ENCODE measurements around the gene DNAJC30.
"Not testable (repeated sequence)": the region's sequence is repeated elsewhere in the genome, so short reads cannot be mapped to it uniquely, and the experiment has no call there.

The DNAJC30 gene

DNA sequence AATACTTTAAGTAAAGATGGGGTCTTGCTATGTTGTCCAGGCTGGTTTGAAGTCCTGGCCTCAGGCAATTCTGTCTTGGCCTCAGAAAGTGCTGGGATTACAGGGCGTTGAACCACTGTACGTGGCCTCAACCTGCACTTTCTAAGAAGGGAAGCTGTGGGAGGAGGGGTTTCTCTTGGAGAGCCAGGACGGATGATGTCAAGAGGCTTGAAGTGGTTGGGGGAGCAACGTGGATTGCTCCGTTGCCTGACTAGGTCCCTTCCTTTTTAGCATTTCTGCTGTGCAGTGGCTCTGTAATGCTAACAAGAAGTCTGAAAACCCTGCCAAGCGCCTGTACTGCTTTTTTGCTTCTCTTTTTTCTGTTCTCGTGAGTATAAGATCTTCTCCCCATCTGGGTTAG lies 7.4 kb upstream of the DNAJC30 start:
- in situ Hi-C loops (cut with HindIII; ENCODE audit: low pct_ligation_motif_present, low pct_unique_long_range_greater_than_20kb, low sequenced_read_pairs): no loop called here

DNA sequence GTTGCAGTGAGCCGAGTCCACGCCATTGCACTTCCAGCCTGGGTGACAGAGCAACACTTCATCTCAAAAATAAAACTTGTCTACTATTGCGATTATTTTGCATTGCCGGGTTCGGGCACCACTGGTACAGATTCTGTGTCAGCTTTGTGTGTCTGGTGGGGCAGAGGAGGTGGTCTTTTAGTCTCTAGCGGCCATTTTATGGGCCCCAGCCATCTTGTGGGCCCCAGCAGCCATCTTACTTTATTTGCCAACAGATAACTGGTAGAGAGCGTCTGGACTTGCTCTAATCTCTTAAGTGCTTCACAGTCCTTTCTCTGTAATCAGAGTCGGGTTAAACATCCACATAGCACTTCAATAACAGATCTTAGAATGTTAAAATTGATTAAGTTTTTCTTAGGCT lies 5.0 kb upstream of the DNAJC30 start:
- in situ Hi-C loops (cut with HindIII; ENCODE audit: low pct_ligation_motif_present, low pct_unique_long_range_greater_than_20kb, low sequenced_read_pairs): no loop called here
- no peak for DNase-seq

More for the DNA sequence above, 7.4 kb upstream of the DNAJC30 start:
- no peak for DNase-seq

DNA sequence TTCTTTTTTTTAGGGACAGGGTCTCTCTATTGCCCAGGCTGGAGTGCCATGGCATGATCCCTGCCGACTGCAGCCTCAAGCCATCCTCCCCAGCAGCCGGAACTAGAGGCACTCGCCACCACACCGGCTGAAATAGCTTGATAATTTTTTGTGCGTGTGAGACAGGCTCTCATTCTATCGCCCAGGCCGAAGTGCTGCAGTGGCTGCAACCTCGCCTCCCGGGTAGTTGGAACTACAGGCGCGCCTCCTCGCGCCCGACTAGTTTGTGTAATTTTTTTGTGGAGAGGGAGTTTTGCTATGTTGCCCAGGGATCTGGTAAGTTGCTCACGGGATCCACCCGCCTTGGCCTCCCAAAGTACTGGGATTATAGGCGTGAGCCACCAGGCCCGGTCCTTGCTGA lies 2.1 kb upstream of the DNAJC30 start:
- DNase-seq: no peak
- in situ Hi-C loops (cut with HindIII; ENCODE audit: low pct_ligation_motif_present, low pct_unique_long_range_greater_than_20kb, low sequenced_read_pairs): no loop called here

DNA sequence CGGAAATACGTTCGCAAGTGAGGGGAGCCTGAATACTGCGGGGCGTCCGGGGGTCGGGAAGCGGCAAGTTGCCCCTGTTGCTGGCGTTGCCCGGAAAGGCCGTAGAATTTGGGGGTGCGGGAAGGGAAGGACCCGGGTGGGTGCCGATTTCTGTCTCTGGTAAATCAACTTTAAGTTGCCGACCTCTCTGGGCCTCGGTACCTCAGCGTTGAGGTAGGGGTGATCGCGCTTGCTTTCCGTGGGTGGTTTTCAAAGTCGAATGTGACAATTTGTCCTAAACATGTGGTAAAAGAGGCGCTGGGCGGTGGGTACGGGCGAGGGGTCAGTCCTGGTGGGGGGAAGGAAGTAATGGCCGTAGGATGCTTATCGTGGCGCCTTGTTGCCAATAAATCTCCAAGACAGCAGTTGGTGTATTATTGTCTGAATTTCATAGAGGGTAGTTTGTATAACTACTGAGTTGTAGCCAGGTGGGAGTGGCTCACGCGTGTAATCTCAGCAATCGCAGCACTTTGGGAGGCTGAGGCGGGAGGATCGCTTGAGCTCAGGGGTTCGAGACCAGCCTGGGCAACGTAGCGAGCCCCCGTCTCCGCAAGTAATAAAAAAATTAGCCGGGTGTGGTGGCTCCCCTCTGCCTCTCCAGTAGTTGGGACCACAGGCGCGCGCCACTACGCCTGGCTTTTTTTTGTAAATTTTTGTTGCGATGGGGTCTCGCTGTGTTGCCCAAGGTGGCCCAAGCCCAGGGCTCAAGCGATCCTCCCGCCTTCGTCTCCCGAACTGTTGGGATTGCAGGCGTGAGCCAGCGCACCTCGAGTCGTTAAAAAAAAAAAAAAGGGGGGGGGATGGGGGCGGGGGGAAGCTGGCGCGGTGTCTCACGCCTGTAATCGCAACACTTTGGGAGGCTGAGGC lies 788 bp upstream of the DNAJC30 start:
- in situ Hi-C loops (cut with HindIII; ENCODE audit: low pct_ligation_motif_present, low pct_unique_long_range_greater_than_20kb, low sequenced_read_pairs): no loop called here

DNA sequence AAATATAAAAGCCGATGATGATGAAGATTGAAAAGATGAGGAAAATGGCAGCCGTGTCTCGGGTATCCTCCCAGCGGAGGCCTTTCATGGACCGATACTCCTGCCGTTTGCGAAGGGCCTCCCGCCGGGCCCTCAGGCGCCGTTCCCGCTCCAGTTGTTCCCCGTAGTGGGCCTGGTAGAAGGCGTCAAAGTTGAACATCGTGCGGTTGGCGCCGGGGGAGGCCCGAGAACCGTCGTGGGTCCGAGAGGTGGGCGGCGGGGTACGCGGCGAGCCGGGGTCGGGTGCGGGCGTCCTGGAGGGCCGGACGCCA lies 553 bp downstream of the DNAJC30 start:
- no peak for DNase-seq
- in situ Hi-C loops (cut with HindIII; ENCODE audit: low pct_ligation_motif_present, low pct_unique_long_range_greater_than_20kb, low sequenced_read_pairs): no loop called here

More for the DNA sequence above, 788 bp upstream of the DNAJC30 start:
- peak; percentile 26 for DNase-seq

DNA sequence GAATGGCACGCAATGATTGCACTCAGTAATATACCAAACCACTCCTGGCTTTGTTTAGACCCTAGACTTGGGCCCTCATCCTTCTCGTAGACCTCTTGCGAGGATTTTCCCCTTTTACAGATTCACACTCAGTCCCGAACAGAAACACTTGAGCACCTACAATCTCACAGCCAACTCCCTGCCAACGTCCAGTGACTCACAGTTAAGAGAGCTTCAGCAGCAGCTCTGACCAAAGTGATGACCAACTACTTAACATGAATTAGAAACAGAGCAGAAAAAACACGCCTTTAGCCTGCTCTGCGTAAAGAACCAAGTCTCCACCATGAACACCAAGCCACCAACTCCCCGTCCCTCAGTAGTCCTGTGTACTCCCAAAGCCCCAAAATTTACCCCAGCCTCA lies 2.2 kb downstream of the DNAJC30 start:
- DNase-seq: peak; percentile 62

DNA sequence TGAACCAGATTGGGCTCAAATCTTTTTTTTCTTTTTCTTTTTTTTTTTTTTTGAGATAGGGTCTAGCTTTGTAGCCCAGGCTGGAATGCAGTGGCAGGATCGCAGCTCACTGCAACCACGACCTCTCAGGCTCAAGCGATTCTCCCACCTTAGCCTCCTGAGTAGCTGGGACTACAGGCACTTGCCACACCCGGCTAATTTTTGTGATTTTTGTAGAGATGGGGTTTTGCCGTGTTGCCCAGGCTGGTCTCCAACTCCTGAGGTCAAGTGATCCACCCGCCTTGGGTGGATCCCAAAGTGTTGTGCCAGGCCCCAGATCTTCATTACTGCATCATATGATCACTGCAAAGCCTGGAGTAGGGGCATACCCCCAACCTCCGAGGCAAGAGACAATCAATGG lies 2.8 kb downstream of the DNAJC30 start:
- DNase-seq: no peak
- in situ Hi-C loops (cut with HindIII; ENCODE audit: low pct_ligation_motif_present, low pct_unique_long_range_greater_than_20kb, low sequenced_read_pairs): no loop called here

More for the DNA sequence above, 2.2 kb downstream of the DNAJC30 start:
- in situ Hi-C loops (cut with HindIII; ENCODE audit: low pct_ligation_motif_present, low pct_unique_long_range_greater_than_20kb, low sequenced_read_pairs): no loop called here

DNA sequence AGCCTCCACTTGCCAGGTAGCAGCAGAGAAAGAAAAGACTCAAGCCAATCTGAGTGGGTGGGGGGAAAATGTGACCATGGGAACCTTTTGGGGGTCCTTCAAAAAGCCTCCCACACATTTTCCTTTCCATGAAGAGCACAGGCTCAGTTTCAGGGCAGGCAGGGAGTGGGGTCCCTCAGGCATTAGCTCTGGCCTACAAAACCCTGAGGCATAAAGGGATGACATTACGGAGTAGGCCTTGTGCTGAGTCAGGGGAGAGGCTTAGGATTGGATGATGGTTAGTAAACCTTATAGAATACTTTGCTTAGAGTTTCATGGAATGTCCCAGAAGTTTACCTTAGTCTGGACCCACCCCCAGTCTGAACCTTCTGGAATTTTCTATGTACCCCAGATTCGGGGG lies 3.5 kb downstream of the DNAJC30 start:
- in situ Hi-C loops (cut with HindIII; ENCODE audit: low pct_ligation_motif_present, low pct_unique_long_range_greater_than_20kb, low sequenced_read_pairs): no loop called here
- no peak for DNase-seq

DNA sequence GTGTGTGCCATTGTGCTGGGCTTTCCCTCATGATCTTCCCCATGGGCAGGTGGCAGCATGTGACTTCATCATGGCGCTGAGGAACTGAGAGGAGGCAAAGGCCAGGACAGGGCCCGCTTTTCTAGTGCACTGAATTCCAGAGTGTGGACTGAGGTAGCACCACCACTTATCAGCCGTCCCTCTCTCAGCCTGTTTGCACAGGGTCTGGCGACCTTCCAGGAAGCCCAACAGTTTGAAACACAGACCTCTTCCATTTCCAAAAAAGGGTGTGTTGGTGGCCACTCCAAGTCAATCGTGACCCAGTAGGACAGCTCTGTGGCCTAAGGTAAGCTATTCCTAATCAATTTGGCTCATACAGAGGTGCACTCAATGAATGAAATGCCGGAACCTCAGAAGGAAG lies 4.4 kb downstream of the DNAJC30 start:
- no peak for DNase-seq
- in situ Hi-C loops (cut with HindIII; ENCODE audit: low pct_ligation_motif_present, low pct_unique_long_range_greater_than_20kb, low sequenced_read_pairs): no loop called here

DNA sequence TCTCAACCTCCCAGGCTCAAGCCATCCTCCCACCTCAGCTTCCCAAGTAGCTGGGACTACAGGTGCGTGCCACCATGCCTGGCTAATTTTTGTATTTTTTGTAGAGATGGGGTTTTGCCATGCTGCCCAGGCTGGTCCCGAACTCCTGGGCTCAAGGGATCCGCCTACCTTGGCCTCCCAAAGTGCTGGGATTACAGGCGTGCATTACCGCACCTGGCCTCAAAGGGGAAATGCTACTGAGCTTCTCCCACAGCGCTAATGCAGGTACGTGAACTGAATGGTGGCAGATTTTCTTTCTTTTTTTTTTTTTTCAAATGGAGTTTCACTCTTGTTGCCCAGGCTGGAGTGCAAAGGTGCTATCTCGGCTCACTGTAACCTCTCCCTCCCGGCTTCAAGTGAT lies 7.2 kb downstream of the DNAJC30 start:
- in situ Hi-C loops (cut with HindIII; ENCODE audit: low pct_ligation_motif_present, low pct_unique_long_range_greater_than_20kb, low sequenced_read_pairs); DNase-seq: not testable (repeated sequence)

DNA sequence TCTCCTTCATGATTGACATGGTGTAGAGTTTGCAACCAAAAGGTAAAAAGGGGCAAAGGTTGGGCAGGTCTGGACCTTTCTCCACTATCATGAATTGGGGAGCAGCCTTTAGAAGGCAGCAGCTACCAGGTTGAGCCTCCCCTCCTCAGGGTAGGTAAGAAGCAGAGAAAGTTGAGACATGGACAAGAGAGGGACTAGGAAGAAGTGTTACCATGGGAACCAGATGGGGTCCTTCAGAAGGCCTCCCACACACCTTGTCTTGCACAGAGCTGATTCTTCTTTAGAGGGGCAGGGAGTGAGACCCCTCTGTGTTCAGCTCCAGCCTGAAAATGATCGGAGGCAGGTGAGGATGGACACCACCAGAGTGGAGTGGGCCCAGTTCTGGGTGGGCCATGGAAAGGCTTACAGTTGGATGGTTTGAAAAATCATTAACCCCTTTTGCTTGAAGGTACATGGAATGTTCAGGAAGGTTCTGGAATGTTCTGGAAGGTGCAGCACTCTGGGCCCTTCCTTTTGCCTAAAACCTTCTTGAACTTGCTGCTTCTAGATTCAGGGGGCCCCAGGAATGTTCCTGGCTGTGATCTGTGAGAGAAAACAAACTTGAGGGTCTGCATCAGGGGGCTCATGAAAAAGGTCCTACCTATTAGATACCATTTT lies 8.7 kb downstream of the DNAJC30 start:
- no peak for DNase-seq
- in situ Hi-C loops (cut with HindIII; ENCODE audit: low pct_ligation_motif_present, low pct_unique_long_range_greater_than_20kb, low sequenced_read_pairs): no loop called here

DNA sequence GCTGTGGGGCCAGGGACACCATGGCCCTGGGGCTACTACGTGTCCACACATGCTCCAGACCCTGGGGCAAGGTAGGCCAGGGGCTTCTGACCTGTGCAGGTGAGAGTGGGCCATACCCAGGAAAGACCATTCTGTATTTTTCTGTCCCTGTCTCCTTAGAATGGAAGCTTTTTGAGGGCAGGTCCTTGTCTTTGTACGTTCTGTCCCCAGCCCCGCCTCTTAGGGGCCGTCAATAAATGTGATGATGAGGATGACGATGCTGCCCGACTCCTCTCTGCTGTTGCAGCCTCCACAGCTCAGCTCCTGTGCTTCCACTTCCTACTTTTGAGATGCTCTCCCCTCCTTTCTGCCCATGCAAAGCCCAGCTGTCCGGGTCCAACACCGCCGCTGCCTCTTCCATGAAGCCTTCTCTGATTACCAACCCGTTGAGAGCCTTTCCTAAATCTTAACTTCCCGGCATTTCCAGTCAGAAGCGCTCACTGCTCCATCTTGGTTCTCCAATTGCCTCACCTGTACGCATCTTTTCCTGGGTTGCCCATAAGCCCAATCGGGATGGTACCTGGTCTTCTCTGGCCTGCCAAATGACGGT lies 11.3 kb downstream of the DNAJC30 start:
- no peak for DNase-seq
- in situ Hi-C loops (cut with HindIII; ENCODE audit: low pct_ligation_motif_present, low pct_unique_long_range_greater_than_20kb, low sequenced_read_pairs): no loop called here

DNA sequence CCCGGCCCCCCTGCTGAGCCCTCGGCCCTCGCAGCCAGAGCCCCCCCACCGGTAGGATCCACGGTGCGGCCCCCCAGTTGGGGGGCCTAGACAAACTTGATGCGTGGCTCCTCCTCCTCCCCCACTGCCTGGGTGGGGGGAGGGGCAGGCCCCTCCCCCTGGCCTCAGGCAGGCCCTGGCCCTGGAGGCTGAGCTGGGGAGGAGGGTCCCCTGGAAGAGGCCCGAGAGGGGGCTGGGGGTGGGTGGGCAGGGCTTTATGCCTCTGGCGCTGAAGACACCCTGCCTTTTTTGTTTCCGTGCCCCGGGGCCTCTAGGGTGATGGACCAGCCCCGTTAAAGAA lies 12.0 kb downstream of the DNAJC30 start:
- no peak for DNase-seq
- in situ Hi-C loops (cut with HindIII; ENCODE audit: low pct_ligation_motif_present, low pct_unique_long_range_greater_than_20kb, low sequenced_read_pairs): no loop called here

DNA sequence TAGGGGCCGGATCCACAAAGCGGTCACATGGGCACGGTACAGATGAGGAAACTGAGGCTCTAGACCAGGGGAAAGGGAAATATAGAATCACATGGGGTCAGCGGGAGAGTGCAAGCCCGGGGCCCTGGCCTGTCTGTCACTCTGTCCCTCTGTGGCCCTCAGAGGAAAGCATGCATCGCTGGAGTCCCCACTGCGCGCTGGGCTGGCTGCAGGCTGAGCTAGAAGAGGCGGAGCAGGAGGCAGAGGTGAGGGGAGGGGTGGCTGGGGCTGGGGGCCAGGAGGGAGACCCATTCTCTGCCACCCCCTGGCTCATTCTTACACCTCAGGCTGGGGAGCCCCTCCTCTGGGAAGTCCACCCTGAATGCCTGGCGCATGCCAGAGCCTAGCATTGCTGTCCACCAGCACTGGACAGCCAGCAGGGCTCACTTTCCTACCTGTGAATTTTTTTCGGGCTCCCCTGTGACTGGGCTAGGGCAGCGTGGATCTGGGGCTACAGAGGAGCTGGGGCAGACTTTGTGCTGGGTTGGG lies 13.3 kb downstream of the DNAJC30 start:
- in situ Hi-C loops (cut with HindIII; ENCODE audit: low pct_ligation_motif_present, low pct_unique_long_range_greater_than_20kb, low sequenced_read_pairs): no loop called here
- no peak for DNase-seq

DNA sequence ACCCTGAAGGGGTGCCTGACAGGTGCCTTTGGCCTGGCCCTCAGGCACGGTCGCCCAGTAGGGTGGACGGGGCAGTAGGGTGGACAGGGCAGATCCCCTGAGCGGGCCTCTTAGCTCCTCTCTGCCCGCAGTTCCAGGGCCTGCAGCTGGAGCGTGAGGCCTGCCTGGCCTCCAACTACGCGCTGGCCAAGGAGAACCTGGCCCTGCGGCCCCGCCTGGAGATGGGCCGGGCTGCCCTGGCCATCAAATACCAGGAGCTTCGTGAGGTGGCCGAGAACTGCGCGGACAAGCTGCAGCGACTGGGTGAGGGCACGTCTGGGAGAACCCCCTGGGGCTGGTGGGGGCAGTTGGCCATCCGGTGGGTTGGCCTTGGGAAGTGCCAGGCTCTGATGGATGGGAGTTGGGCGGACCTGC lies 14.0 kb downstream of the DNAJC30 start:
- DNase-seq: no peak
- in situ Hi-C loops (cut with HindIII; ENCODE audit: low pct_ligation_motif_present, low pct_unique_long_range_greater_than_20kb, low sequenced_read_pairs): no loop called here

DNA sequence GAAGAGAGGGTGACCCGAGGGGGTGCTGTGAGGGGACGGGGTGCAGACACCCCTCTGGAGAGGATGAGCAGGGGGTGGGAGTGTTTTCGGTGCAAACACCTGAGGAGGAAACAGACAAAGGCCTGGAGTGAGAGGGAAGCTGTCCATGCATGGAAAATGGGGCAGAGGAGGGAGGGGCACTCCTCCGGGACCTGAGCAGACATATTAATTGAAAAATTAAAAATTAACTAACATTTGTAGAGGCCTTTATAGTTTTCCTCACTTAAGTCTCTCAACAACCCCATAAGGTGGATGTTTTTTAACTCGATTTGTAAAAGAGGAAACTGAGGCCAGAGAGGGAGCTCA lies 14.4 kb downstream of the DNAJC30 start:
- DNase-seq: no peak
- in situ Hi-C loops (cut with HindIII; ENCODE audit: low pct_ligation_motif_present, low pct_unique_long_range_greater_than_20kb, low sequenced_read_pairs): no loop called here

DNA sequence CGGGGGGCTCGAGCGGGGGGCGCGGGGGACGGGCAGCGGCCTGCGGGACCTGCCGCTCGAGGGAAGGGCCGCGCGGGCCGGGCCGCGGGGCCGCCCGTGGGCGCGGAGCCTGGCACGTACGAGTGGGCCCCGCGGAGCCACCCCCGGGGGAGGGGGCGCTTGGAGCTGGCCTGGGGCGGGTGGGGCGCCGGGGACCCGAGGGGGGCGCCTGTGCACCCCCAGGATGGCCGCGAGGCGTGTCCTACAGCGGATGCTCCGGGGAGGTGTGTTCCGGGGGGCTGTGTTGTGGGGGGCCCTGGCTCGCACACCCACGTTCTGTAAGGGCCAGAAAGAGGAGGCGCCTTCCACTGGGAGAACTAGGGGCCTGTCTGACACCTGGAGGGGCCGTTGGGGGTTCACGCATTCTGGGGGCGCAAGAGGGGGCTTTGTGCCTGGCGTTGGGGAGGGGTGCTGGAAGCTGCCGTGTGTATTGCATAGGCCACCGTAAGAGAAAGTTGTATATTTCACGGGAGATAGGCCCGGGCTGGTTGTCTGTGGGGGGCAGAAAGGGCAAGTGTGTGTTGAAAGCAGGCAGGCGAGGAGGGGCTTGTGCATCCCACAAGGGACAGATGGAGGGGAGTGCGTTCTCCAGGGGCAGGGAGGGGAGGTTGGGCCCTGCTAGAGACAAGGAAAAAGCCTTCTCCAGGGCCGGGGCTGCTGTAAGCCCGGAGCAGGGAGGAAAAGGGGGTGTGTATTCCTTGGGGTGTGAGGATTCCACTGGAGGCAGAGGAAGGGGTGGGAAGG lies 15.0 kb downstream of the DNAJC30 start:
- DNase-seq: no peak
- in situ Hi-C loops (cut with HindIII; ENCODE audit: low pct_ligation_motif_present, low pct_unique_long_range_greater_than_20kb, low sequenced_read_pairs): no loop called here

DNA sequence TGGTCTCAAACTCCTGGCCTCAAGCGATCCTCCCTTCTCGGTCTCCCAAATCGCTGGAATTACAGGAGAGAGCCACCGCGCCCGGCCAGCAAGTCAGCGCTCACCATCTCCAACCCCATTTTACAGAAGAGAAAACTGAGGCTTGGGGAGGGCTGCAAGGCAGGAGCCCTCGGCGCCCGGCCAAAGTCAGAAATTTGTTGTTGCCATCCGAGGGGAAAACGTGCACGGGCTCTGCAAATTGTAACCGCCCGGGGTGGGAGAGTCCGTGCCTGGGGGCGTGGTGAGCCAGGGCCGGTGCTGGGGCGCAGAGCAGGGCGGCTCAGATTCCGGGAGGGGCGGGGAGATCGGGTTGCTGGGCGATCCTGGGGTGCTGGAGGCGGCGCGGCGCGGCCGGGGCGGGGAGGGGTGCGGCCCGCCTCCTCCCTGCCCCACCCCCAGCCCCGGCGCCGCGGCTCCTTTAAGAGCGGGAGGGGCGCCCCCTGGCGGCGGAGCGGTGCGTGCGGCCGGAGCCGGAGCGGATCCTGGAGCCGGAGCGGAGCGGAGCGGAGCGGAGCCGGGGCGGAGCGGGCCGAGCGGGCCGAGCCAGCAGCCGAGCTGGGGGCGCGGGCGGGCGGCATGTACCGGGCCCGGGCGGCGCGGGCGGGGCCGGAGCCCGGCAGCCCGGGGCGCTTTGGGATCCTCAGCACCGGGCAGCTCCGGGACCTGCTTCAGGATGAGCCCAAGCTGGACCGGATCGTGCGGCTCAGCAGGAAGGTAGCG lies 15.7 kb downstream of the DNAJC30 start, which contains the start of gene VPS37D:
Gene VPS37D (plus strand): TSS at position 488 of the 759 bp plus-strand sequence. CDS start 128 bp downstream, at position 616.
- peak; percentile 95 for DNase-seq
- in situ Hi-C loops (cut with HindIII; ENCODE audit: low pct_ligation_motif_present, low pct_unique_long_range_greater_than_20kb, low sequenced_read_pairs): no loop called here

Measured in ACHN (cell line).